ENCODE results near the gene HSD17B2. TPM values are rescaled to one million over a fixed set of nuclear protein-coding genes. Genes with fewer than 3 reads are reported as not detected.

Gene HSD17B2
- total RNA-seq, 4 donors from 2014 or later = 0.40 TPM; not detected in 3

Other genes starting within 250 kb of the HSD17B2 start
- 1 to 10 TPM in 3 of 4 donors, under 1 TPM in 1; 0.62 to 2.1 (median 1.7) TPM for gene SDR42E1, start 23.8 kb upstream of the HSD17B2 start, total RNA-seq
- gene MPHOSPH6, start 135.0 kb downstream of the HSD17B2 start, total RNA-seq = 10 to 100 TPM; 13.8 to 21.0 (median 14.6) TPM